Liver (tissue), 3 donors: ENCODE data around the gene SLC38A2.

Experiments used
- EGR1 ChIP-seq, 2 donors: IDR thresholded peaks; 2 replicates each; pipeline ENCODE4 v1.6.1; 2016 to 2018; ENCODE audit warnings: antibody characterized with exemption in 2 of 2, low read depth in 2 of 2
- GABPA ChIP-seq, 2 donors: IDR thresholded peaks in 1 of 2; conservative IDR thresholded peaks in 1 of 2; 2 replicates each; pipeline ENCODE4 v1.6.1; 2016; ENCODE audit warnings: antibody characterized with exemption in 2 of 2, mild to moderate bottlenecking in 1 of 2, moderate library complexity in 1 of 2
- JUND ChIP-seq, 2 donors: IDR thresholded peaks; 2 replicates each; pipeline ENCODE4 v1.6.1; 2016; ENCODE audit warnings: antibody characterized with exemption in 2 of 2
- TF ChIP-seq, protein P1 (sequence below): fragments of 150-350 bp; IDR thresholded peaks from 2 replicates; pipeline ENCODE4 v1.5.1; 2017; ENCODE audit warnings: improper control_type of control experiment, low read depth, low read length; ENCODE audit not compliant: missing input control
- TF ChIP-seq, protein P2 (sequence below): IDR thresholded peaks from 2 replicates; pipeline ENCODE4 v1.6.1; 2016; ENCODE audit warnings: antibody characterized with exemption
- TF ChIP-seq, protein P3 (sequence below): IDR thresholded peaks from 2 replicates; pipeline ENCODE4 v1.6.1; 2016; ENCODE audit warnings: antibody characterized with exemption, mild to moderate bottlenecking
- donor health status: healthy.
- donor health status: healthy.

DNA sequence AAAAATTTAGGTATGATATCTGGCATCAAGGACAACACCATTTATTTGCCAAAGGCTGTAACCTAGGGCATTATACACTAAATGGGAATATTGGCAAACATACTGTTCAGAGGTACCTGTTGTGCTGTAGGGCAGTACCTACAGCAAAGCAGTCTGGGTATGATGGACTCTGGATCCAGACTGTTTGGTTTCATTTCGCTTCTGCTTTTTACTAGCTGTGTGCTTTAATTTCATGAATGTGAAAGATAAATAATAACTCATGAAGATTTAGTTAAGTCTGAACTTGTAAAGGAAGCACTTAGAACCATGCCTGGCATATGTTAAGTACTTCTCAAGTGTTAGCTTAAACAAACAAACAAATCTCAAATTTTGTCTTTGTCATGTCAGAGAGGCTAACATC lies 17.7 kb upstream of the SLC38A2 start:
- TF ChIP-seq, protein P1, sequence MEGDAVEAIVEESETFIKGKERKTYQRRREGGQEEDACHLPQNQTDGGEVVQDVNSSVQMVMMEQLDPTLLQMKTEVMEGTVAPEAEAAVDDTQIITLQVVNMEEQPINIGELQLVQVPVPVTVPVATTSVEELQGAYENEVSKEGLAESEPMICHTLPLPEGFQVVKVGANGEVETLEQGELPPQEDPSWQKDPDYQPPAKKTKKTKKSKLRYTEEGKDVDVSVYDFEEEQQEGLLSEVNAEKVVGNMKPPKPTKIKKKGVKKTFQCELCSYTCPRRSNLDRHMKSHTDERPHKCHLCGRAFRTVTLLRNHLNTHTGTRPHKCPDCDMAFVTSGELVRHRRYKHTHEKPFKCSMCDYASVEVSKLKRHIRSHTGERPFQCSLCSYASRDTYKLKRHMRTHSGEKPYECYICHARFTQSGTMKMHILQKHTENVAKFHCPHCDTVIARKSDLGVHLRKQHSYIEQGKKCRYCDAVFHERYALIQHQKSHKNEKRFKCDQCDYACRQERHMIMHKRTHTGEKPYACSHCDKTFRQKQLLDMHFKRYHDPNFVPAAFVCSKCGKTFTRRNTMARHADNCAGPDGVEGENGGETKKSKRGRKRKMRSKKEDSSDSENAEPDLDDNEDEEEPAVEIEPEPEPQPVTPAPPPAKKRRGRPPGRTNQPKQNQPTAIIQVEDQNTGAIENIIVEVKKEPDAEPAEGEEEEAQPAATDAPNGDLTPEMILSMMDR = no peak
- TF ChIP-seq JUND (IDR thresholded peaks at IDR 0.05) = no peak
- no peak for TF ChIP-seq EGR1 (IDR thresholded peaks at IDR 0.05; ENCODE audit: low read depth in 2 of 2)
- TF ChIP-seq, protein P2, sequence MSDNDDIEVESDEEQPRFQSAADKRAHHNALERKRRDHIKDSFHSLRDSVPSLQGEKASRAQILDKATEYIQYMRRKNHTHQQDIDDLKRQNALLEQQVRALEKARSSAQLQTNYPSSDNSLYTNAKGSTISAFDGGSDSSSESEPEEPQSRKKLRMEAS = no peak
- TF ChIP-seq, protein P3, sequence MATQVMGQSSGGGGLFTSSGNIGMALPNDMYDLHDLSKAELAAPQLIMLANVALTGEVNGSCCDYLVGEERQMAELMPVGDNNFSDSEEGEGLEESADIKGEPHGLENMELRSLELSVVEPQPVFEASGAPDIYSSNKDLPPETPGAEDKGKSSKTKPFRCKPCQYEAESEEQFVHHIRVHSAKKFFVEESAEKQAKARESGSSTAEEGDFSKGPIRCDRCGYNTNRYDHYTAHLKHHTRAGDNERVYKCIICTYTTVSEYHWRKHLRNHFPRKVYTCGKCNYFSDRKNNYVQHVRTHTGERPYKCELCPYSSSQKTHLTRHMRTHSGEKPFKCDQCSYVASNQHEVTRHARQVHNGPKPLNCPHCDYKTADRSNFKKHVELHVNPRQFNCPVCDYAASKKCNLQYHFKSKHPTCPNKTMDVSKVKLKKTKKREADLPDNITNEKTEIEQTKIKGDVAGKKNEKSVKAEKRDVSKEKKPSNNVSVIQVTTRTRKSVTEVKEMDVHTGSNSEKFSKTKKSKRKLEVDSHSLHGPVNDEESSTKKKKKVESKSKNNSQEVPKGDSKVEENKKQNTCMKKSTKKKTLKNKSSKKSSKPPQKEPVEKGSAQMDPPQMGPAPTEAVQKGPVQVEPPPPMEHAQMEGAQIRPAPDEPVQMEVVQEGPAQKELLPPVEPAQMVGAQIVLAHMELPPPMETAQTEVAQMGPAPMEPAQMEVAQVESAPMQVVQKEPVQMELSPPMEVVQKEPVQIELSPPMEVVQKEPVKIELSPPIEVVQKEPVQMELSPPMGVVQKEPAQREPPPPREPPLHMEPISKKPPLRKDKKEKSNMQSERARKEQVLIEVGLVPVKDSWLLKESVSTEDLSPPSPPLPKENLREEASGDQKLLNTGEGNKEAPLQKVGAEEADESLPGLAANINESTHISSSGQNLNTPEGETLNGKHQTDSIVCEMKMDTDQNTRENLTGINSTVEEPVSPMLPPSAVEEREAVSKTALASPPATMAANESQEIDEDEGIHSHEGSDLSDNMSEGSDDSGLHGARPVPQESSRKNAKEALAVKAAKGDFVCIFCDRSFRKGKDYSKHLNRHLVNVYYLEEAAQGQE = no peak
- TF ChIP-seq GABPA (IDR thresholded peaks at IDR 0.05 in 1 of 2, conservative IDR thresholded peaks at IDR 0.05 in 1 of 2) = no peak
